Endothelial cell of umbilical vein (primary cell): Measurements from ENCODE around the gene PYCR2. TPM values are rescaled to one million over a fixed set of nuclear protein-coding genes. Genes with fewer than 3 reads are reported as not detected.

Experiments used
- BruUV-seq: library from RNA; stranded (reverse); fragments of 400-500 nt; replicated peaks from 2 replicates; lab custom pipeline; 2021; lab: Mats Ljungman, UMichigan
- CTCF ChIA-PET: fragments of 300-600, 350-600 bp; sonication (Branson Sonifier 250); formaldehyde crosslinking; loops from one replicate; lab custom pipeline; 2021; ENCODE audit warnings: antibody characterized with exemption, inconsistent platforms; lab: Charles Lee
- POLR2A ChIA-PET: fragments of 300-600, 350-600 bp; sonication (Branson Sonifier 250); formaldehyde crosslinking; loops from one replicate; lab custom pipeline; 2021; ENCODE audit warnings: antibody characterized with exemption, inconsistent platforms; lab: Charles Lee
- DNase-seq: peaks from one replicate; pipeline ENCODE4 v3.0.0-alpha.2; 2011; ENCODE audit warnings: low read depth, low spot score
- FAIRE-seq: peaks from 2 replicates; lab custom pipeline; 2011; peaks lifted over from hg19 to GRCh38; lab: Jason Lieb, UNC
- H2AFZ ChIP-seq: 2 replicates; pipeline ENCODE4 v1.6.0; 2012; ENCODE audit warnings: low read depth, low read length, control low read depth, inconsistent platforms
- H3K27ac ChIP-seq: 2 replicates; pipeline ENCODE4 v1.5.1; 2011; ENCODE audit warnings: low read depth, mild to moderate bottlenecking, control low read depth, low read length, moderate library complexity; ENCODE audit not compliant: insufficient read depth
- H3K27me3 ChIP-seq, 2 experiments: 2 replicates each; pipeline versions ENCODE4 v1.6.0 to v1.6.1; 2011; ENCODE audit warnings: low read length in 2 of 2, mixed read lengths in 1 of 2; ENCODE audit not compliant: control insufficient read depth in 2 of 2, insufficient read depth in 2 of 2
- H3K36me3 ChIP-seq, 2 experiments: 2 replicates in 1 of 2; 3 replicates in 1 of 2; pipeline ENCODE4 v1.5.1; 2011; ENCODE audit warnings: low read length in 2 of 2, mild to moderate bottlenecking in 1 of 2, moderate library complexity in 1 of 2; ENCODE audit not compliant: control insufficient read depth in 2 of 2, insufficient read depth in 2 of 2; ENCODE audit errors: extremely low read depth in 1 of 2
- H3K4me1 ChIP-seq: 3 replicates; pipeline ENCODE4 v1.5.1; 2011; ENCODE audit warnings: mild to moderate bottlenecking, low read length; ENCODE audit not compliant: control insufficient read depth, insufficient read depth; ENCODE audit errors: extremely low read depth
- H3K4me2 ChIP-seq: 2 replicates; pipeline ENCODE4 v1.6.1; 2011; ENCODE audit warnings: low read length, control low read depth, mixed read lengths; ENCODE audit not compliant: insufficient read depth
- H3K4me3 ChIP-seq, 3 experiments: fragments of 200-600 bp in 1 of 3; sonication (generic), shearing (Covaris generic) in 1 of 3; replicated peaks in 1 of 3; 2 replicates each; pipeline ENCODE4 v1.5.1; 2011 to 2016; ENCODE audit warnings: control low read depth in 3 of 3, low read length in 3 of 3, mild to moderate bottlenecking in 2 of 3, inconsistent platforms in 1 of 3, low read depth in 1 of 3, moderate library complexity in 1 of 3; ENCODE audit not compliant: insufficient read depth in 1 of 3
- H3K79me2 ChIP-seq: 2 replicates; pipeline ENCODE4 v1.6.0; 2012; ENCODE audit warnings: low read length, inconsistent platforms; ENCODE audit not compliant: control insufficient read depth, insufficient read depth
- H3K9ac ChIP-seq: replicated peaks from 2 replicates; pipeline ENCODE3; 2011; ENCODE audit warnings: low read length, control low read depth; ENCODE audit not compliant: insufficient read depth; ENCODE audit errors: extremely low read depth
- H3K9me1 ChIP-seq: replicated peaks from 3 replicates; pipeline ENCODE4 v1.6.0; 2011; ENCODE audit warnings: mild to moderate bottlenecking, low read length; ENCODE audit not compliant: control insufficient read depth, insufficient read depth; ENCODE audit errors: extremely low read depth
- H3K9me3 ChIP-seq: replicated peaks from 2 replicates; pipeline ENCODE4 v1.5.1; 2012; ENCODE audit warnings: low read length, inconsistent platforms; ENCODE audit not compliant: control insufficient read depth, insufficient read depth
- H4K20me1 ChIP-seq: replicated peaks from 2 replicates; pipeline ENCODE3; 2011; ENCODE audit warnings: mild to moderate bottlenecking, low read length; ENCODE audit not compliant: control insufficient read depth, insufficient read depth; ENCODE audit errors: extremely low read depth
- EZH2 ChIP-seq: IDR thresholded peaks from 2 replicates; pipeline ENCODE4 v1.6.1; 2012; ENCODE audit warnings: borderline replicate concordance, low read depth, mild to moderate bottlenecking, moderate library complexity, low read length, inconsistent platforms; ENCODE audit not compliant: severe bottlenecking
- FOS ChIP-seq: IDR thresholded peaks from 2 replicates; pipeline ENCODE4 v1.6.1; 2011; ENCODE audit warnings: mild to moderate bottlenecking, low read length, moderate library complexity, borderline replicate concordance; ENCODE audit not compliant: insufficient read depth
- GATA2 ChIP-seq: IDR thresholded peaks from 2 replicates; pipeline ENCODE4 v1.7.0; 2011; ENCODE audit warnings: low read depth, mild to moderate bottlenecking, moderate library complexity, mixed read lengths, low read length; ENCODE audit not compliant: insufficient read length, insufficient read depth
- JUN ChIP-seq: IDR thresholded peaks from 2 replicates; pipeline ENCODE4 v1.6.1; 2011; ENCODE audit warnings: borderline replicate concordance, low read depth; ENCODE audit not compliant: insufficient read length, insufficient read depth
- MYC ChIP-seq: IDR thresholded peaks from one replicate; pipeline ENCODE4 v1.6.1; 2011; ENCODE audit warnings: mild to moderate bottlenecking, low read depth, low read length
- POLR2A ChIP-seq: IDR thresholded peaks from 2 replicates; pipeline ENCODE4 v1.6.1; 2012; ENCODE audit warnings: low read depth, mild to moderate bottlenecking, control low read depth, low read length
- POLR2AphosphoS5 ChIP-seq: IDR thresholded peaks from 2 replicates; pipeline ENCODE4 v1.6.1; 2012; ENCODE audit warnings: low read depth, mild to moderate bottlenecking, control low read depth, low read length, moderate library complexity; ENCODE audit not compliant: insufficient read depth
- dilution Hi-C: fragments of 300-500 bp; cut with MboI; formaldehyde crosslinking; loops from one replicate; pipeline ENCODE4 v1.15.0; 2019; ENCODE audit warnings: low sequenced_read_pairs; ENCODE audit not compliant: extremely low pct_ligation_motif_present
- intact Hi-C: fragments of 100-400 bp; cut with micrococcal nuclease; formaldehyde crosslinking; loops from one replicate; pipeline ENCODE4 v1.10.0; 2022
- polyA plus RNA-seq, 4 experiments: library from polyadenylated mRNA; depleted of rRNA in 3 of 4; stranded (reverse) in 3 of 4; unstranded in 1 of 4; fragments of >200 nt; gene quantifications; 2 replicates each; pipeline versions ENCODE4 v1.2.1 to v1.2.3, GENCODE V29; 2011 to 2012; ENCODE audit warnings: missing spikeins in 1 of 4
- total RNA-seq: library from RNA; stranded (reverse); gene quantifications from 2 replicates; pipeline ENCODE4 v1.2.3, GENCODE V29; 2021
- TF ChIP-seq, protein P1 (sequence below): IDR thresholded peaks from 2 replicates; pipeline ENCODE4 v1.6.1; 2011; ENCODE audit not compliant: insufficient read depth, insufficient read length
- TF ChIP-seq, protein P2 (sequence below), 2 donors: IDR thresholded peaks; 1 replicate in 1 of 2; 2 replicates in 1 of 2; pipeline ENCODE4 v1.5.1; 2011; ENCODE audit warnings: low read length in 2 of 2, mild to moderate bottlenecking in 2 of 2, moderate library complexity in 2 of 2, control low read depth in 1 of 2, inconsistent platforms in 1 of 2, low read depth in 1 of 2; ENCODE audit not compliant: insufficient read depth in 1 of 2; ENCODE audit errors: extremely low read depth in 1 of 2

Gene PYCR2
- total and polyA plus RNA-seq, 2 donors (not counting 3 experiments of a cell fraction or from before 2014, with no cell fraction given), result 64.6 to 65.1 TPM

DNA sequence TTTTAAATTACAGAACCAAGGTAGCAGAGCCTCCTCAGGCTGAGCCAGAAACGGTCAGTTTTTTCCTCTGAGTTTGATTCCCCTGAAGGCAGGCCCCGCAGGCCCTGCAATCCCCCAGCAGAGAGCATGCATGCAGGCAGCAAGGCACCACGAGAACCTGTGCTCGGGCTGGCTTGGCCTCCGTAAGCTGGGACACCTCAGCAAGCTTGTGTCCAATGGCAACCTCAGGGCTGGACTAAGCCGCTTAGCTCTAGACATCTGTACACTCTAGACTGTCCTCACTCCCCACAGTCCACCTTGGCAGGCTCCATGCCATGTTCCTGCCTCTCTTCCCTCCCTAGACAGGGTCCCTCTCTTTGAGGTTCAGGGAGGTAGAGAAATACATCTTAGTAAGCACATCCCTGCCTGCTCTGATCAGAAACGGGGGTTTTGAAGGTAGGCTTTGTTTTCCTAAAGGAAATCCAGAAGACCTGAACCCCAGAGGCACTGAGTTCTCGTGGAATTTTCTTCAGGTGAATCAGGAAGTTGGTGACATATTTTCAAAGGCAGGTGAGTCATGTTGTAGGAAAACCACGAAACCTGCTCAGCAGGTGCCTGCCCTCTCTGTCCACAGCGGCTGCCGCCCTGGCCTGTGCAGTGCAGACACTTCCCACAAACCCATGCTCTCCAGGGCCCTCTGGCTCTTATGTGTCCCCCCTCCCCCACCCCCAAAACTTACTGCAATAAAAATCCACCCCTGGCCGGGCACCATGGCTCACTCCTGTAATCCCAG lies 48.8 kb downstream of the PYCR2 start:
- H3K27ac ChIP-seq, result no peak overlapping the region
- dilution Hi-C loops, result no loop called here
- no peaks in the 10 kb centered on the region for H3K9me3 ChIP-seq
- H3K27me3 ChIP-seq, result no peaks in the 10 kb centered on the region
- no peak overlapping the region for H3K4me2 ChIP-seq
- H3K4me3 ChIP-seq, result no peak overlapping the region
- peaks cover 0 to 5% of the 10 kb centered on the region in 2 experiments for H3K36me3 ChIP-seq
- no peak for FAIRE-seq
- TF ChIP-seq, protein P1, sequence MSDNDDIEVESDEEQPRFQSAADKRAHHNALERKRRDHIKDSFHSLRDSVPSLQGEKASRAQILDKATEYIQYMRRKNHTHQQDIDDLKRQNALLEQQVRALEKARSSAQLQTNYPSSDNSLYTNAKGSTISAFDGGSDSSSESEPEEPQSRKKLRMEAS, result no peak
- TF ChIP-seq EZH2, result no peak
- TF ChIP-seq JUN, result no peak
- no peak for TF ChIP-seq POLR2A
- TF ChIP-seq MYC, result no peak
- no peak for TF ChIP-seq POLR2AphosphoS5
- TF ChIP-seq FOS, result no peak
- TF ChIP-seq GATA2, result no peak
- TF ChIP-seq, protein P2, sequence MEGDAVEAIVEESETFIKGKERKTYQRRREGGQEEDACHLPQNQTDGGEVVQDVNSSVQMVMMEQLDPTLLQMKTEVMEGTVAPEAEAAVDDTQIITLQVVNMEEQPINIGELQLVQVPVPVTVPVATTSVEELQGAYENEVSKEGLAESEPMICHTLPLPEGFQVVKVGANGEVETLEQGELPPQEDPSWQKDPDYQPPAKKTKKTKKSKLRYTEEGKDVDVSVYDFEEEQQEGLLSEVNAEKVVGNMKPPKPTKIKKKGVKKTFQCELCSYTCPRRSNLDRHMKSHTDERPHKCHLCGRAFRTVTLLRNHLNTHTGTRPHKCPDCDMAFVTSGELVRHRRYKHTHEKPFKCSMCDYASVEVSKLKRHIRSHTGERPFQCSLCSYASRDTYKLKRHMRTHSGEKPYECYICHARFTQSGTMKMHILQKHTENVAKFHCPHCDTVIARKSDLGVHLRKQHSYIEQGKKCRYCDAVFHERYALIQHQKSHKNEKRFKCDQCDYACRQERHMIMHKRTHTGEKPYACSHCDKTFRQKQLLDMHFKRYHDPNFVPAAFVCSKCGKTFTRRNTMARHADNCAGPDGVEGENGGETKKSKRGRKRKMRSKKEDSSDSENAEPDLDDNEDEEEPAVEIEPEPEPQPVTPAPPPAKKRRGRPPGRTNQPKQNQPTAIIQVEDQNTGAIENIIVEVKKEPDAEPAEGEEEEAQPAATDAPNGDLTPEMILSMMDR (IDR thresholded peaks at IDR 0.05; ENCODE audit: extremely low read depth in 1 of 2, insufficient read depth in 1 of 2, low read depth in 1 of 2, low read length in 2 of 2), result no peak
- CTCF ChIA-PET, result no interaction called here
- H2AFZ ChIP-seq, result no peak overlapping the region
- H4K20me1 ChIP-seq, result no peaks in the 10 kb centered on the region
- no peaks in the 10 kb centered on the region for H3K79me2 ChIP-seq
- no peaks in the 10 kb centered on the region for H3K9me1 ChIP-seq
- DNase-seq, result no peak
- H3K9ac ChIP-seq, result no peak overlapping the region
- BruUV-seq, result no TSS peak
- intact Hi-C loops, result no loop called here
- POLR2A ChIA-PET, result no interaction called here
- peaks cover under 1% of the 10 kb centered on the region for H3K4me1 ChIP-seq
